CD14-positive monocyte (primary cell): Measurements from ENCODE around the gene WDR70. TPM values are rescaled to one million over a fixed set of nuclear protein-coding genes. Genes with fewer than 3 reads are reported as not detected.

Experiments
- DNase-seq, 3 donors: peaks; one replicate each; pipeline ENCODE4 v3.0.0-alpha.2; 2011 to 2022
- H2AFZ ChIP-seq: 2 replicates; pipeline ENCODE4 v1.6.0; 2012; ENCODE audit warnings: mild to moderate bottlenecking, low read depth, low read length, inconsistent platforms; ENCODE audit not compliant: insufficient read depth, poor library complexity, severe bottlenecking
- H3K27ac ChIP-seq, 2 donors: 1 replicate in 1 of 2; 2 replicates in 1 of 2; pipeline ENCODE4 v1.5.1; 2012 to 2013; ENCODE audit warnings: low read length in 2 of 2, control low read depth in 1 of 2, inconsistent platforms in 1 of 2, low read depth in 1 of 2, mild to moderate bottlenecking in 1 of 2
- H3K27me3 ChIP-seq, 2 donors: one replicate each; pipeline versions ENCODE4 v1.6.0 to v1.6.1; 2011 to 2013; ENCODE audit warnings: low read length in 2 of 2; ENCODE audit not compliant: control insufficient read depth in 2 of 2, insufficient read depth in 2 of 2
- H3K36me3 ChIP-seq, 2 donors: replicated peaks in 1 of 2; 1 replicate in 1 of 2; 2 replicates in 1 of 2; pipeline versions ENCODE4 v1.5.1 to v1.6.1; 2012 to 2013; ENCODE audit warnings: low read length in 2 of 2, control low read depth in 1 of 2, inconsistent platforms in 1 of 2, mild to moderate bottlenecking in 1 of 2; ENCODE audit not compliant: insufficient read depth in 2 of 2, control insufficient read depth in 1 of 2
- H3K4me1 ChIP-seq, 2 donors: 1 replicate in 1 of 2; 2 replicates in 1 of 2; pipeline versions ENCODE4 v1.5.1 to v1.6.1; 2012 to 2013; ENCODE audit warnings: low read length in 2 of 2, control low read depth in 1 of 2, inconsistent platforms in 1 of 2, mild to moderate bottlenecking in 1 of 2, moderate library complexity in 1 of 2; ENCODE audit not compliant: insufficient read depth in 2 of 2, control insufficient read depth in 1 of 2
- H3K4me2 ChIP-seq: replicated peaks from 2 replicates; pipeline ENCODE3; 2012; ENCODE audit warnings: low read length, moderate library complexity, mild to moderate bottlenecking; ENCODE audit not compliant: poor library complexity, severe bottlenecking; ENCODE audit errors: extremely low read depth
- H3K4me3 ChIP-seq, 3 experiments: fragments of 200-600 bp in 1 of 3; sonication (generic) in 1 of 3; replicated peaks in 1 of 3; 1 replicate in 2 of 3; 2 replicates in 1 of 3; pipeline ENCODE4 v1.5.1; 2011 to 2013; ENCODE audit warnings: low read length in 3 of 3, mild to moderate bottlenecking in 3 of 3, control low read depth in 2 of 3, low read depth in 2 of 3, inconsistent platforms in 1 of 3, moderate library complexity in 1 of 3
- H3K79me2 ChIP-seq: 2 replicates; pipeline ENCODE4 v1.6.0; 2012; ENCODE audit warnings: mild to moderate bottlenecking, control low read depth, inconsistent platforms, low read length, moderate library complexity; ENCODE audit not compliant: insufficient read depth
- H3K9ac ChIP-seq: 2 replicates; pipeline ENCODE4 v1.6.0; 2017; ENCODE audit warnings: low read length, mild to moderate bottlenecking; ENCODE audit not compliant: insufficient read depth, poor library complexity, severe bottlenecking
- H3K9me3 ChIP-seq, 2 donors: replicated peaks in 1 of 2; 1 replicate in 1 of 2; 2 replicates in 1 of 2; pipeline versions ENCODE4 v1.5.1 to v1.6.1; 2012 to 2013; ENCODE audit warnings: low read length in 2 of 2, control low read depth in 1 of 2; ENCODE audit not compliant: control insufficient read depth in 1 of 2, insufficient read depth in 1 of 2
- H4K20me1 ChIP-seq: 2 replicates; pipeline ENCODE4 v1.6.0; 2012; ENCODE audit warnings: mild to moderate bottlenecking, low read length, control low read depth, moderate library complexity; ENCODE audit not compliant: insufficient read depth
- H3K27ac Mint-ChIP-seq, 7 donors: one replicate each; pipeline ENCODE4 v1.8.0; 2020; ENCODE audit warnings: mild to moderate bottlenecking in 7 of 7, mixed read lengths in 7 of 7, moderate library complexity in 6 of 7, inconsistent platforms in 2 of 7
- H3K27me3 Mint-ChIP-seq, 3 donors: one replicate each; pipeline ENCODE4 v1.8.0; 2021 to 2022; ENCODE audit warnings: low read depth in 3 of 3, mild to moderate bottlenecking in 3 of 3, mixed read lengths in 3 of 3, moderate library complexity in 3 of 3, inconsistent platforms in 1 of 3
- H3K36me3 Mint-ChIP-seq, 2 donors: one replicate each; pipeline ENCODE4 v1.8.0; 2020; ENCODE audit warnings: mixed read lengths in 2 of 2, inconsistent platforms in 1 of 2, mild to moderate bottlenecking in 1 of 2
- H3K4me1 Mint-ChIP-seq: one replicate; pipeline ENCODE4 v1.8.0; 2020; ENCODE audit warnings: mild to moderate bottlenecking, mixed read lengths
- H3K4me3 Mint-ChIP-seq, 2 donors: one replicate each; pipeline ENCODE4 v1.8.0; 2020; ENCODE audit warnings: mild to moderate bottlenecking in 2 of 2, mixed read lengths in 2 of 2, moderate library complexity in 1 of 2
- H3K9me3 Mint-ChIP-seq, 7 donors: one replicate each; pipeline ENCODE4 v1.8.0; 2020 to 2022; ENCODE audit warnings: mixed read lengths in 7 of 7, mild to moderate bottlenecking in 6 of 7, moderate library complexity in 6 of 7, inconsistent platforms in 2 of 7
- WGBS: methylation state at CpG from one replicate; pipeline ENCODE4 v1.1.5; 2013; ENCODE audit warnings: missing lambda C conversion rate; ENCODE audit not compliant: insufficient coverage; 5-methylcytosine and 5-hydroxymethylcytosine counted together
- intact Hi-C, 2 donors: fragments of 100-400 bp; cut with micrococcal nuclease; formaldehyde crosslinking; loops; one replicate each; pipeline versions ENCODE4 v1.15.0 to v1.15.1; 2023
- polyA plus RNA-seq, 3 donors: library from polyadenylated mRNA; depleted of rRNA in 1 of 3; unstranded in 2 of 3; stranded (reverse) in 1 of 3; fragments of 300-500 nt in 2 of 3; fragments of >200 nt in 1 of 3; fragmentation: Illumina TruSeq in 2 of 3; gene quantifications; 1 replicate in 2 of 3; 2 replicates in 1 of 3; pipeline ENCODE4 v1.2.3, GENCODE V29; 2012 to 2021
- TF ChIP-seq, protein P1 (sequence below): fragments of 200-600 bp; IDR thresholded peaks from one replicate; pipeline ENCODE4 v1.8.0; 2022; ENCODE audit warnings: antibody characterized with exemption, mild to moderate bottlenecking

WDR70 gene
- polyA plus RNA-seq, 3 donors, result 13.1 to 21.0 (median 19.1) TPM

GRCh38 chr5:37755581-37755980 lies 376.5 kb downstream of the WDR70 start:
- WGBS, result 97% methylated on average over 4 of the region's 4 CpGs

GRCh38 chr5:37756248-37756647 lies 377.1 kb downstream of the WDR70 start:
- Histone ChIP-seq H3K9me3 (peaks cover 0 to 4% of the 10 kb centered on the region in 2 donors), H3K79me2 (no peaks in the 10 kb centered on the region), H3K4me3 (no peak overlapping the region), H3K27me3 (no peaks in the 10 kb centered on the region), H2AFZ (no peak overlapping the region), H3K4me2 (no peak overlapping the region), H3K4me1 (no peaks in the 10 kb centered on the region), H3K36me3 (peaks cover 3 to 10% of the 10 kb centered on the region in 2 donors), H3K27ac (no peak overlapping the region), H4K20me1 (no peaks in the 10 kb centered on the region), H3K9ac (no peak overlapping the region)
- Mint-ChIP-seq H3K4me3 (no peak overlapping the region), H3K4me1 (no peaks in the 10 kb centered on the region), H3K36me3 (peaks cover 32 to 34% of the 10 kb centered on the region in 2 donors), H3K27me3 (peaks cover 0 to 2% (median 1%) of the 10 kb centered on the region in 3 donors), H3K9me3 (peaks cover 5 to 19% (median 8%) of the 10 kb centered on the region in 7 donors), H3K27ac (no peak overlapping the region)
- DNase-seq, result no peak
- intact Hi-C loops, result no loop called here
- TF ChIP-seq, protein P1, sequence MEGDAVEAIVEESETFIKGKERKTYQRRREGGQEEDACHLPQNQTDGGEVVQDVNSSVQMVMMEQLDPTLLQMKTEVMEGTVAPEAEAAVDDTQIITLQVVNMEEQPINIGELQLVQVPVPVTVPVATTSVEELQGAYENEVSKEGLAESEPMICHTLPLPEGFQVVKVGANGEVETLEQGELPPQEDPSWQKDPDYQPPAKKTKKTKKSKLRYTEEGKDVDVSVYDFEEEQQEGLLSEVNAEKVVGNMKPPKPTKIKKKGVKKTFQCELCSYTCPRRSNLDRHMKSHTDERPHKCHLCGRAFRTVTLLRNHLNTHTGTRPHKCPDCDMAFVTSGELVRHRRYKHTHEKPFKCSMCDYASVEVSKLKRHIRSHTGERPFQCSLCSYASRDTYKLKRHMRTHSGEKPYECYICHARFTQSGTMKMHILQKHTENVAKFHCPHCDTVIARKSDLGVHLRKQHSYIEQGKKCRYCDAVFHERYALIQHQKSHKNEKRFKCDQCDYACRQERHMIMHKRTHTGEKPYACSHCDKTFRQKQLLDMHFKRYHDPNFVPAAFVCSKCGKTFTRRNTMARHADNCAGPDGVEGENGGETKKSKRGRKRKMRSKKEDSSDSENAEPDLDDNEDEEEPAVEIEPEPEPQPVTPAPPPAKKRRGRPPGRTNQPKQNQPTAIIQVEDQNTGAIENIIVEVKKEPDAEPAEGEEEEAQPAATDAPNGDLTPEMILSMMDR, result no peak

More at GRCh38 chr5:37755581-37755980, 376.5 kb downstream of the WDR70 start:
- TF ChIP-seq, protein P1, result no peak
- Mint-ChIP-seq H3K27ac (no peak overlapping the region), H3K9me3 (peaks cover 5 to 19% (median 8%) of the 10 kb centered on the region in 7 donors), H3K27me3 (peaks cover 0 to 2% (median 1%) of the 10 kb centered on the region in 3 donors), H3K4me3 (no peak overlapping the region), H3K4me1 (no peaks in the 10 kb centered on the region), H3K36me3 (peaks cover 32 to 34% of the 10 kb centered on the region in 2 donors)
- no peak overlapping the region for H3K9ac ChIP-seq
- H4K20me1 ChIP-seq, result no peaks in the 10 kb centered on the region
- no peaks in the 10 kb centered on the region for H3K4me1 ChIP-seq
- peaks cover 3 to 10% of the 10 kb centered on the region in 2 donors for H3K36me3 ChIP-seq
- no peak overlapping the region for H3K27ac ChIP-seq
- H3K9me3 ChIP-seq, result peaks cover 0 to 4% of the 10 kb centered on the region in 2 donors
- no peaks in the 10 kb centered on the region for H3K27me3 ChIP-seq
- DNase-seq, result no peak
- no peak overlapping the region for H2AFZ ChIP-seq
- no peak overlapping the region for H3K4me3 ChIP-seq
- H3K4me2 ChIP-seq, result no peak overlapping the region
- H3K79me2 ChIP-seq, result no peaks in the 10 kb centered on the region
- intact Hi-C loops, result no loop called here
